Measurements from ENCODE around the gene NDUFS6.

NDUFS6 gene

GRCh38 chr5:1782385-1783215, 18.6 kb upstream of the NDUFS6 start:
- Histone ChIP-seq H3K9ac (ENCODE audit: low read depth in 1 of 2, low read length in 2 of 2) (no peak overlapping the region), H3K36me3 (ENCODE audit: control insufficient read depth in 2 of 2, insufficient read depth in 2 of 2, low read length in 2 of 2) (no peaks in the 10 kb centered on the region), H3K4me1 (ENCODE audit: control insufficient read depth in 2 of 2, insufficient read depth in 2 of 2, low read length in 2 of 2) (no peaks in the 10 kb centered on the region), H3K4me3 (ENCODE audit: low read length in 2 of 2) (no peak overlapping the region), H3K27me3 (ENCODE audit: control insufficient read depth in 2 of 2, insufficient read depth in 2 of 2, low read length in 2 of 2) (peaks cover 0 to 2% of the 10 kb centered on the region in 2 donors), H3K9me3 (ENCODE audit: control insufficient read depth in 2 of 2, low read length in 2 of 2) (no peaks in the 10 kb centered on the region), H3K27ac (ENCODE audit: low read depth in 2 of 2, low read length in 2 of 2) (no peak overlapping the region)

- Histone ChIP-seq H3K9ac (ENCODE audit: low read depth in 1 of 2, low read length in 2 of 2) (no peak overlapping the region), H3K4me1 (ENCODE audit: control insufficient read depth in 2 of 2, insufficient read depth in 2 of 2, low read length in 2 of 2) (no peaks in the 10 kb centered on the region)
These were observed 18.0 kb upstream of the NDUFS6 start for GRCh38 chr5:1783216-1783554.

GRCh38 chr5:1784197-1785050, 16.8 kb upstream of the NDUFS6 start:
- Histone ChIP-seq H3K4me3 (ENCODE audit: low read length in 2 of 2) (no peak overlapping the region), H3K27me3 (ENCODE audit: control insufficient read depth in 2 of 2, insufficient read depth in 2 of 2, low read length in 2 of 2) (peaks cover 0 to 2% of the 10 kb centered on the region in 2 donors), H3K36me3 (ENCODE audit: control insufficient read depth in 2 of 2, insufficient read depth in 2 of 2, low read length in 2 of 2) (no peaks in the 10 kb centered on the region), H3K27ac (ENCODE audit: low read depth in 2 of 2, low read length in 2 of 2) (no peak overlapping the region), H3K9me3 (ENCODE audit: control insufficient read depth in 2 of 2, low read length in 2 of 2) (no peaks in the 10 kb centered on the region), H3K4me1 (ENCODE audit: control insufficient read depth in 2 of 2, insufficient read depth in 2 of 2, low read length in 2 of 2) (no peaks in the 10 kb centered on the region), H3K9ac (ENCODE audit: low read depth in 1 of 2, low read length in 2 of 2) (no peak overlapping the region)

More at GRCh38 chr5:1783216-1783554, 18.0 kb upstream of the NDUFS6 start:
- H3K4me3 ChIP-seq (ENCODE audit: low read length in 2 of 2), result no peak overlapping the region
- no peaks in the 10 kb centered on the region for H3K9me3 ChIP-seq (ENCODE audit: control insufficient read depth in 2 of 2, low read length in 2 of 2)
- H3K27me3 ChIP-seq (ENCODE audit: control insufficient read depth in 2 of 2, insufficient read depth in 2 of 2, low read length in 2 of 2), result peaks cover 0 to 2% of the 10 kb centered on the region in 2 donors
- no peaks in the 10 kb centered on the region for H3K36me3 ChIP-seq (ENCODE audit: control insufficient read depth in 2 of 2, insufficient read depth in 2 of 2, low read length in 2 of 2)
- no peak overlapping the region for H3K27ac ChIP-seq (ENCODE audit: low read depth in 2 of 2, low read length in 2 of 2)

GRCh38 chr5:1785062-1785461, 16.1 kb upstream of the NDUFS6 start:
- peaks cover 0 to 4% of the 10 kb centered on the region in 2 donors for H3K27me3 ChIP-seq (ENCODE audit: control insufficient read depth in 2 of 2, insufficient read depth in 2 of 2, low read length in 2 of 2)

GRCh38 chr5:1785984-1786383, 15.2 kb upstream of the NDUFS6 start:
- no peaks in the 10 kb centered on the region for H3K9me3 ChIP-seq (ENCODE audit: control insufficient read depth in 2 of 2, low read length in 2 of 2)
- H3K9ac ChIP-seq (ENCODE audit: low read depth in 1 of 2, low read length in 2 of 2), result no peak overlapping the region
- peaks cover 0 to 4% of the 10 kb centered on the region in 2 donors for H3K27me3 ChIP-seq (ENCODE audit: control insufficient read depth in 2 of 2, insufficient read depth in 2 of 2, low read length in 2 of 2)
- no peak overlapping the region for H3K27ac ChIP-seq (ENCODE audit: low read depth in 2 of 2, low read length in 2 of 2)
- H3K36me3 ChIP-seq (ENCODE audit: control insufficient read depth in 2 of 2, insufficient read depth in 2 of 2, low read length in 2 of 2), result no peaks in the 10 kb centered on the region
- no peaks in the 10 kb centered on the region for H3K4me1 ChIP-seq (ENCODE audit: control insufficient read depth in 2 of 2, insufficient read depth in 2 of 2, low read length in 2 of 2)
- H3K4me3 ChIP-seq (ENCODE audit: low read length in 2 of 2), result no peak overlapping the region

More at GRCh38 chr5:1785062-1785461, 16.1 kb upstream of the NDUFS6 start:
- H3K27ac ChIP-seq (ENCODE audit: low read depth in 2 of 2, low read length in 2 of 2), result no peak overlapping the region
- H3K36me3 ChIP-seq (ENCODE audit: control insufficient read depth in 2 of 2, insufficient read depth in 2 of 2, low read length in 2 of 2), result no peaks in the 10 kb centered on the region
- no peak overlapping the region for H3K4me3 ChIP-seq (ENCODE audit: low read length in 2 of 2)
- H3K4me1 ChIP-seq (ENCODE audit: control insufficient read depth in 2 of 2, insufficient read depth in 2 of 2, low read length in 2 of 2), result no peaks in the 10 kb centered on the region
- H3K9me3 ChIP-seq (ENCODE audit: control insufficient read depth in 2 of 2, low read length in 2 of 2), result no peaks in the 10 kb centered on the region
- H3K9ac ChIP-seq (ENCODE audit: low read depth in 1 of 2, low read length in 2 of 2), result no peak overlapping the region

GRCh38 chr5:1786621-1787471, 14.4 kb upstream of the NDUFS6 start:
- Histone ChIP-seq H3K4me1 (ENCODE audit: control insufficient read depth in 2 of 2, insufficient read depth in 2 of 2, low read length in 2 of 2) (no peaks in the 10 kb centered on the region), H3K9me3 (ENCODE audit: control insufficient read depth in 2 of 2, low read length in 2 of 2) (no peaks in the 10 kb centered on the region), H3K27me3 (ENCODE audit: control insufficient read depth in 2 of 2, insufficient read depth in 2 of 2, low read length in 2 of 2) (peaks cover 0 to 4% of the 10 kb centered on the region in 2 donors), H3K9ac (ENCODE audit: low read depth in 1 of 2, low read length in 2 of 2) (no peak overlapping the region), H3K4me3 (ENCODE audit: low read length in 2 of 2) (no peak overlapping the region), H3K27ac (ENCODE audit: low read depth in 2 of 2, low read length in 2 of 2) (no peak overlapping the region), H3K36me3 (ENCODE audit: control insufficient read depth in 2 of 2, insufficient read depth in 2 of 2, low read length in 2 of 2) (no peaks in the 10 kb centered on the region)

GRCh38 chr5:1787472-1788047, 13.6 kb upstream of the NDUFS6 start:
- Histone ChIP-seq H3K4me3 (ENCODE audit: low read length in 2 of 2) (no peak overlapping the region), H3K27ac (ENCODE audit: low read depth in 2 of 2, low read length in 2 of 2) (no peak overlapping the region), H3K4me1 (ENCODE audit: control insufficient read depth in 2 of 2, insufficient read depth in 2 of 2, low read length in 2 of 2) (no peaks in the 10 kb centered on the region), H3K27me3 (ENCODE audit: control insufficient read depth in 2 of 2, insufficient read depth in 2 of 2, low read length in 2 of 2) (peaks cover 0 to 4% of the 10 kb centered on the region in 2 donors), H3K9ac (ENCODE audit: low read depth in 1 of 2, low read length in 2 of 2) (no peak overlapping the region), H3K9me3 (ENCODE audit: control insufficient read depth in 2 of 2, low read length in 2 of 2) (no peaks in the 10 kb centered on the region), H3K36me3 (ENCODE audit: control insufficient read depth in 2 of 2, insufficient read depth in 2 of 2, low read length in 2 of 2) (no peaks in the 10 kb centered on the region)

GRCh38 chr5:1788200-1788599, 13.0 kb upstream of the NDUFS6 start:
- Histone ChIP-seq H3K9me3 (ENCODE audit: control insufficient read depth in 2 of 2, low read length in 2 of 2) (no peaks in the 10 kb centered on the region), H3K36me3 (ENCODE audit: control insufficient read depth in 2 of 2, insufficient read depth in 2 of 2, low read length in 2 of 2) (no peaks in the 10 kb centered on the region), H3K4me3 (ENCODE audit: low read length in 2 of 2) (no peak overlapping the region), H3K4me1 (ENCODE audit: control insufficient read depth in 2 of 2, insufficient read depth in 2 of 2, low read length in 2 of 2) (no peaks in the 10 kb centered on the region), H3K9ac (ENCODE audit: low read depth in 1 of 2, low read length in 2 of 2) (no peak overlapping the region), H3K27ac (ENCODE audit: low read depth in 2 of 2, low read length in 2 of 2) (no peak overlapping the region), H3K27me3 (ENCODE audit: control insufficient read depth in 2 of 2, insufficient read depth in 2 of 2, low read length in 2 of 2) (peaks cover 0 to 4% of the 10 kb centered on the region in 2 donors)

- Histone ChIP-seq H3K4me1 (ENCODE audit: control insufficient read depth in 2 of 2, insufficient read depth in 2 of 2, low read length in 2 of 2) (no peaks in the 10 kb centered on the region), H3K9me3 (ENCODE audit: control insufficient read depth in 2 of 2, low read length in 2 of 2) (no peaks in the 10 kb centered on the region), H3K4me3 (ENCODE audit: low read length in 2 of 2) (no peak overlapping the region), H3K27me3 (ENCODE audit: control insufficient read depth in 2 of 2, insufficient read depth in 2 of 2, low read length in 2 of 2) (peaks cover 0 to 4% of the 10 kb centered on the region in 2 donors), H3K9ac (ENCODE audit: low read depth in 1 of 2, low read length in 2 of 2) (no peak overlapping the region), H3K27ac (ENCODE audit: low read depth in 2 of 2, low read length in 2 of 2) (no peak overlapping the region), H3K36me3 (ENCODE audit: control insufficient read depth in 2 of 2, insufficient read depth in 2 of 2, low read length in 2 of 2) (no peaks in the 10 kb centered on the region)
These were observed 12.4 kb upstream of the NDUFS6 start for GRCh38 chr5:1788828-1789227.

Data from mucosa of rectum (tissue), 2 donors.